Measurements from ENCODE around the gene KDSR.
"Not testable (repeated sequence)": the region's sequence is repeated elsewhere in the genome, so short reads cannot be mapped to it uniquely, and the experiment has no call there.

The KDSR gene

DNA sequence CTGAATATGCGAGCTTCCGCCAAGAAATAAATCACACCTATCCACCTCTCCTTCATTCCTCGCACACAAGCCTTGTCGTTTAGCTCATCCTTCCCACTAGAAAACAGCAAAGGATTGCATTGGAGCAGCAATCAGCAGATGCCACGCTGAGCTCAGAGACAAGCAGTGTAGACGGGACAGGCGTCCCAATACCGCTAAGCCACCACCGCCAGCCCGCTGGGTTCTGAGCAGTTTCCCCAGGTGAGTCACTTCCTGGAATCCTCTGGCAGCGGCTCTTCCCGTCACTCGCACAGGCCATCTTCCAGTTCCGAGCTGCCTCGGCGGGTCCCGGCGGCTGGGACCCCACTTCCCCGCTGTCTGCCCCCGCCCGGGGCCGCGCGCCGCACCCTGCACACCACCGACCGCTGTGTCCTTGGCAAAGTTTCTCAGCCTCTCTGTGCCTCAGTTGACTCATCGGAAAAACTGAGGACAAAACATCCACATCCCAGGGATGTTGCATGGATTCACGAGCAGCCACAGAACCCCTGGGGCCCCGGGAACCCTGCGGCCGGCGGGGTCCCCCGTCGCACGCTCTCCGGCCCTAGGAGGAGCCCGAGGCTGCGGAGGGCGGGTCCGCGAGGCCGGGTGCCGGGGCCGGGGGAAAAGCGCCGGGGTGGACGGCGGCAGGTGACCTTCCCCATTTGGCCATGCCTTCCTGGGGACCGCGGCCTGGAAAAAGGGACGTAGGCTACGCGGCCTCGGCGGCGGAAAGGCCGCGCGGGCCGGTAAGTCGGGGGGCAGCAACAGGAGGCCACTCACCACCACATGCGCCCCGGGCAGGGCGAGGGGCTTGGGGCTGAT lies 573 bp downstream of the KDSR start:
- in situ Hi-C loops (cut with HindIII; ENCODE audit: low sequenced_read_pairs): no loop called here

DNA sequence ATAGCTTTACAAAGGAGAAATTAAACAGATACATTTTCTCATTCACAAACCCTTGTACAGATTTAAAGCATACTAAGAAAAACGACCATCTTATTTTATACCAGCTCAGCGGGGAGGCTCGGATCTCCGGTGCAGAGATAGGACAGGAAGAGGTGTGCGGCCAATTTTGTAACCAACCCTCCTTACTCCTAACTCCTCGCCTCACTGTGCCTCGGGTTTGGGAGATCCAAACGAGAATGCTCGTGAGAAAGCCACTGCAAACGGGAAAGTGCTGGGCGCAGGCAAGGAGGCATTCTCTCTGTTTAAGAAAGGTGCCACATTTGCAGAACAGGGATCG lies 1.2 kb downstream of the KDSR start:
- in situ Hi-C loops (cut with HindIII; ENCODE audit: low sequenced_read_pairs): no loop called here

DNA sequence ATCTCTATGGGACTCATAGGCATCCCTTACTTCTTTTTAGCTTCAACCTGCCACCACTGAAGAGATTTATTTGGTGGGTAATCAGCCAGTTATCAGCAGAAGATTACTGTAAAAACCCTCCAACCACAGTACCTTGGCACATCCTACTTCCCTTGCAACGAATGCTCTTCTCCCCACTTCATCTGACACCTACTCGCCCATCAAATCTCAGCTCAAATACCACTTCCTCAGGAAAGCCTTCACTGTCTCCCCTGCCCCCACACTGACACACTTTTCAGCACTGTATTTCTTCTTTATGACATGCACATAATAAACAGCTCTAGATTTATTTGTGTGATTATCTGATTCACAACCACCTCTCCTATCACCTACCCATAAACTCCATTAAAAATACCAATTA lies 3.1 kb downstream of the KDSR start:
- in situ Hi-C loops (cut with HindIII; ENCODE audit: low sequenced_read_pairs): no loop called here

DNA sequence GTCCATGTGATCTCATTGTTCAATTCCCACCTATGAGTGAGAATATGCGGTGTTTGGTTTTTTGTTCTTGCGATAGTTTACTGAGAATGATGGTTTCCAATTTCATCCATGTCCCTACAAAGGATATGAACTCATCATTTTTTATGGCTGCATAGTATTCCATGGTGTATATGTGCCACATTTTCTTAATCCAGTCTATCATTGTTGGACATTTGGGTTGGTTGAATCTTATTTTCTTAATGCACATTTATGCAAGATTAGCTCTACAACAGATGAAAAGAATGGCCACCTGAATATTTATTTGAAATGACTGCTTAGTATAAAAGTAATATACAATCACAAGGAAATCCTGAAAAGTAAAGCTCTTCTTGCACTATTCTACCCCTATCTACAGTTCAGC lies 3.6 kb downstream of the KDSR start:
- in situ Hi-C loops (cut with HindIII; ENCODE audit: low sequenced_read_pairs): not testable (repeated sequence)

DNA sequence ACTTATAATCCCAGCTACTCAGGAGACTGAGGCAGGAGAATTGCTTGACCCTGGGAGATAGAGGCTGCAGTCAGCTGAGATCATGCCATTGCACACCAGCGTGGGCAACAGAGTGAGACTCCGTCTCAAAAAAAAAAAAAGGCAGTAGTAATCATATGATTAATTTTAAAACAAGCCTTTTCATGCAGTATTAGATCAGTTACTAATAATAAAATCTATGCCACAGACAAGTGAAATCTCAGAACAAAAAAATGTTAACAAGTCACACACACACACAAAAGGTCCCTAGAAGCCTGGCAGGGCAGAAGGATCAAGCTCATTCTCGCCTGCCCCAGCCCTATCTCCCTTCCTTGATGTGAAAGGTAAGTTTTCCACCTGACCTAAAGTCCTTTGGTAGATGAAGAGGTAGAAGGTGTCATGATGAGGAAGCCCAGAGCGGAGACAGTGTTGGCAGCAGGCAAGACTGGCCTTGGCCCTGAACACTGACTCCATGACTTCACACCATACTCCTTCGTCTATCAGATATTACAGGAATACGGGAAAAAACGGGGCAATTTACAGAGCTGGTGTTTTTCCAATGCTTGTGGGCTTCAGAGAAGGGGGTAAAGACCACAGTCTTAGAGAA lies 10.6 kb downstream of the KDSR start:
- in situ Hi-C loops (cut with HindIII; ENCODE audit: low sequenced_read_pairs): no loop called here

DNA sequence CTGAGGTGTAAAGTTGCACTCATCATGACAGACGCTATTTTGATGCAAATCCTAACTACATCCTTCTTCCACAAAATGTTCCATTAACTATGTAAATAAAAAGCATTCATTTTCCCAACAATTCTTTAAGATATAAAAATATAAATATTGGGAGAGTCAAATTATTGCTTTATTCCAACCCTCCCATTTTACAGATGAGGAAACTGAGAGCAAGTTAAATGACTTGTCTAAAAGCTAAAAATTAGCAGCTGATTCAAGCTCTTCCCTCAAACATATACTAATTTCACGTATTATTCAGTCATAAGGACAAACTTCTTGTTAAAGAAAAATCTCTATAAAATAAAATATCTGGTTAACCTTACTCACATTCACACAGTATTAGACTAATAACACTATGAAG lies 16.8 kb downstream of the KDSR start:
- in situ Hi-C loops (cut with HindIII; ENCODE audit: low sequenced_read_pairs): no loop called here

DNA sequence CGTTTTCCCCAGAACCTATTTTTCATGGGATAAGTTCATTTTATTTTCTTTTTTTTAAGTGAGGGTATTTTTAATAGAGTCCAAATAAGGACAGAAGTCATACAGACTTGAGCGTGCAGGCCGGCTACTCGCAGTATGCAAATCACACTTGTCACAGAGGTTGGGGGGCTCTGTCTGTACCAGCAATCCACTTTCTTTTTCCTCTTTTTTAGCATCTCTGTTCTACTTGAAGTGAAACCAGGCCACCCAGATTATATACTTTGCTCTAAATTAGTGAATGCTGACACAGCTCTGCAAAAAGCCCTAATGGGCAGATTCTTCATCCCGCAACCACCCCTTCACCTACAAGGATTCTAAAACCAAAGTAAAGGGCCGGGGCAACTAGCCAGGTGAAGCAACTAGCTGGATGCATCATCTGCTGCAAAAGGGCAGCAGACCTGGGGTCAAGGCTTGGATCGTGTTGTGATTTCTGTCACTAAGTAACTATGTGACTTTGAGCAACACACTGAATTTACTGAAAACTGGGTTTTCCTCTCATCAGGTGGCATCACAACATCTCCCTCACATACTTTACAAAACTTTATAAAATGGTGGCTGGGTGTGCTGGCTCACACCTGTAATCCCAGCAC lies 18.4 kb downstream of the KDSR start:
- in situ Hi-C loops (cut with HindIII; ENCODE audit: low sequenced_read_pairs): no loop called here

DNA sequence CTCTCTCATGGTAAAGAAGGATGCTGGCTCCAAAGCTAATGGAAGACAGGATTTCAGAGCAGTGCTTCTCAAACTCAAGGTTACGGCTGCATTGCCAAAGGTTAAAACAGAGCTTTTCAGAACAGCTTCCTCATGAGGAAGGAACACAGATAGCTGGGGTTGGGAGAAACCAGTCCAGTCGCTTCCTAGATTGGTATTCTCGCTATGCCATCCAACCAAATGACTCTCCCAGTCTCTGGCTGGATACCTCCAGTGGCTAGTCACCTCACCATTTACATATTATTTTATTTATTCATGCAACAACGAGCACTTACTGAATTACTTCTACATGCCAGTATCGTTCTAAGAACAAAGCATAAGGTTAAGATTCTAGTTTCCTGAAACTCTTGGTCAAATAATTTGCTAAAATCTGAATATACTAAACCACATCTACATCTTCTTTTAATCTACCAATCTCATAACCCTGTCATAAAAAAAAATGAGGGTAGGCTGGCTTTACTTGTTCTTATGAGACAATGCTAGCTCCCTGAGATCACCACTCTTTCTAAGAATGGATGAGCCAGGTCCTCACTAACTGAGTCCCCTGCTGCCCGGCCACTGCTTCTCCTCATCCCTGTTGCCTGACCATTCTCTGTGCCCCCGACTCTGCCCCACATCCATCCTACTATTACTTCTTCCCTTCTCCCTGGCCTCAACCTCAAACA lies 20.4 kb downstream of the KDSR start:
- in situ Hi-C loops (cut with HindIII; ENCODE audit: low sequenced_read_pairs): no loop called here

DNA sequence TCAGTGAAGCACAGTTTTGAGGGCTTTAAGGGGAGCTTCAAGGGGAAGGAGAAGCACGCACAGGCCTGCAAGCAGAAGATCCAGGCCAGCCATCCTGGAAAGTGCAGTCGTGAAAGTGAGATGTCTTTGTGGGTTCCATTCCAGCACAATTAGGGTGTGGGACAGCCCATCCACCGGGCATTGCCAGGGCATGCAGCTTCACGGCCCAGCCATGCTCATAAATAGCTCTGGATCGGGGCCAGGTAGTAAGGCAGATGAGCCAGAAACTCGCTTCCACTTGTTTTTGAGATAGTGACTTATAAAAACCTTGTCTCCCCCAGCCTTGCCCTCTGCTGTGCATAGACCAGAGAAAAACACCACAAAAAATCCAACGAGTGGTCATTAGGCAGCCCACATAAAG lies 21.0 kb downstream of the KDSR start:
- in situ Hi-C loops (cut with HindIII; ENCODE audit: low sequenced_read_pairs): no loop called here

DNA sequence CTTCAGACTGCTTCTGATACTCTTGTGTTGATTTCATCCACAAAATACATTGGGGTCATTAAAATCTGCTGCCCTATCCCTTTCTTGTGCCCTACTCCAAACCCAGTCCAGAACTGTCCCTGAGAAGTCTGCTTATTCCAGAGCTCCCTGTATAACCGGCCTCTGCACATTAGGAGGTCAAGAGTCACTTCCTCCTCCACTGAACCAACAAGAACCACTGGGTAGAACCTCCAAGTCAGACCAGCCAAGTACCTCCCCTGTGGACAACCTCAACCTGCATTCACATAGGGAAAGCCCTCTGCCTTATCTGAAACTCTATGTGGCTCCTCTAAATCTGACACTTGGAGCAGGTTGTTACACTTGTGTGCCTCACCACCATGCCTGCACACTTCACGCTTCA lies 22.1 kb downstream of the KDSR start:
- in situ Hi-C loops (cut with HindIII; ENCODE audit: low sequenced_read_pairs): no loop called here

DNA sequence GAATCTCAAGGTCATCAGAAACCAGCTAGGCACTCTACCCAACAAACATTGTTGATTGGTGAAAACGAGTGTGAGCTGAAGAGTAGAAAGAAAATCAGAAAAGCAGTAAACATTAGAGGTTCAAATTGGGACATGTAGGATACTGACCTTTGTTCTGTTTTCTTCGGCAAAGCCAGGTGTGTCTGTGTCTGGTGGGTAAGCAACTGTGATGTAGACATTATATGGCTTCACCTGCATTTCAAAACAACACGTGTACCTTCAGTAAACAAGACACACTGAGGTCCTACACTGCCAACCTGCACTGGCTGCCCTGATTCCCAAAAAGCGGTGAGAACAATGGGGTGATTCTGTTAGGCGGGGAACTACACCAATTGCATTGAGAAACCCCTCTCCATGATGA lies 22.7 kb downstream of the KDSR start:
- in situ Hi-C loops (cut with HindIII; ENCODE audit: low sequenced_read_pairs): no loop called here

DNA sequence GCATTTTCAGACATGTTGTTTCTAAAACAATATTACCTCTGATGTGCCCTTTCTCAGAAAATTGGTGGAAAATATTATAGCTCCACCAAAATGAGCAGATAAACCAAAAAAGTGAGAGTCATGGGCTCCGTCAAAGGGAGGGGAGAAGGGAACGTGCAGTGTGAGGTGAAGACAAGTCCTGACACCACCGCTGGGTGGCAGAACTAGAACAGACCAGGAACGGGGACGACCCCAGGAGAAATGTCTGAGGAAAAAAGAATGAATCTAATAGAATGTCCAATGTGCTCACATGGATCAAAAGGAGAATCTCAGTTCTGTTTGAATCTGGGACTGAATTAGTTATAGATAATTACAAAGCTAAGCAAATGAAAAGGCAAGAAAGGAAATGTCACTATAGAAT lies 24.8 kb downstream of the KDSR start:
- in situ Hi-C loops (cut with HindIII; ENCODE audit: low sequenced_read_pairs): no loop called here

DNA sequence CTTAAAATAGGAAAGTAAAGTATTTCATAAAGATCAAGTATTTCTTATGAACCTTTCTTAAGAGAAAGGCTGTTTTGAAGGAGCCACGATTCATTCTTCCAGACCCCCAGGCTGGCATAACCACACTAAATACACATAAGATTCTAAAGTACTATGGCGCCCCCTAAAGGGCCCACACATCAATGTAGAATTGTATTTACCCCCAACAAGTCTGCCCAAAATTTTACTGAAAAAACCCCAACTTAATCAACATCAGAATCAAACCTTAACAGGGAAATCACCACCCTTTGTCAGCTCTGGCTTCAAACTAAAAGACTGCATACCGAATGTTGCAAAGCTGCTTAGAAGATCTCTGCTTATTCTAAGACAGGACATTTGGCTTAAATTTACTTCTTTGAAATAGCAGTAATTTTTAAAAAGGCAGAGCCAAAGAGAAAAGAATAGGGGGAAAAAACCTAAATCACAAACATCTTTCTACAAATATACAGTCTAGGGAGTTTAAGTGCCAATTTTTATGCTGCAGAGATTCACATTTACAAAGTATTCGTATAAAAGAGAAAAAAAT lies 27.0 kb downstream of the KDSR start:
- in situ Hi-C loops (cut with HindIII; ENCODE audit: low sequenced_read_pairs): no loop called here

DNA sequence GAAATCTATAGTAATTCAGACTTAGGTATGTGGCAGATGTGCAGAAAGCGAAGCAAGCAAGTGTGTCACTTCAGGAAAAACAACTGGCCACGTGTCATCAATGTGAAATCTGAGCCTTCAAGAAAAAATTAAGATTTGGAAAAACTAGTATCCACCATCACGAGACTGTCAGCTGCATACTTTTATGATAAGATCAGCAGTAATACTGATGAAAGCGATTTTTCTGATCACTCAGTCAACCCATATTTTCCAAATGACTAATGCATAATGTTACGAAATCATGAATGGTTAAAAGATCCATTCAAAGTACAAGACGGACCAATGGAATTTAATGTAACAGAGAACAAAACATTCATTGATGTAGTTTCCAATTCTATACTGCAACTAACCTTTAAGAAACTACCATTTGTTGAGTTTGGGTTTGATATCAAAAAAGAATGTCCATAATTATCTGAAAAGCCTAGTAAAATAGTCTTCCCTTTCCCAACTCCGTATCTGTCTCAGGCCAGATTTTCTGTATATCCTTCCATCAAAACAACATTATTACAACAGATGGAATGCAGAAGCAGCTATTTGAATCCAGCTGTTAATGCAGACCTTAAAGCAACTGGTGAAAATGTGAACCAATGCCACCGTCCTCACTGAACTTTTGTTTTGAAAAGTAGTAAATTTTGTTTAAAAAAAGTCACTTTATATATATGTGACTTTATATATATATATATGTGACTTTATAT lies 30.5 kb downstream of the KDSR start:
- in situ Hi-C loops (cut with HindIII; ENCODE audit: low sequenced_read_pairs): no loop called here

DNA sequence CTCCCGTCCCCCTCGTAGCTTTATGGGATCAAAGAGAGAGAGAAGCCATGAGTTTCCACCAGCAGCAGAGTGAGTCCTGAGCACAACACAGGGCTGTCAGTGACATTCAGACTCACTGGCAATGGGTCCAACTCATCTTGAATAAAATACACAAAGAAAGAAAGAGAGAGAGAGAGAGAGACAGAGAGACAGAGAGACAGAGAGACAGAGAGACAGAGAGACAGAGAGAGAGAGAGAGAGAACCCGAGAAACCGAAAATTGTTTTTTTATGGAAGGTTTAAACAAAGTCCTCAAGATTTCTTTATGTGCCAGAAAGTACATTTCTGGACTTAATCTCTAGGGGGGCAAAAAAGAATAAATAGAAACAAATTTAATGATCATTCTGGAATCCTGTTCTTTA lies 35.9 kb downstream of the KDSR start:
- in situ Hi-C loops (cut with HindIII; ENCODE audit: low sequenced_read_pairs): no loop called here

DNA sequence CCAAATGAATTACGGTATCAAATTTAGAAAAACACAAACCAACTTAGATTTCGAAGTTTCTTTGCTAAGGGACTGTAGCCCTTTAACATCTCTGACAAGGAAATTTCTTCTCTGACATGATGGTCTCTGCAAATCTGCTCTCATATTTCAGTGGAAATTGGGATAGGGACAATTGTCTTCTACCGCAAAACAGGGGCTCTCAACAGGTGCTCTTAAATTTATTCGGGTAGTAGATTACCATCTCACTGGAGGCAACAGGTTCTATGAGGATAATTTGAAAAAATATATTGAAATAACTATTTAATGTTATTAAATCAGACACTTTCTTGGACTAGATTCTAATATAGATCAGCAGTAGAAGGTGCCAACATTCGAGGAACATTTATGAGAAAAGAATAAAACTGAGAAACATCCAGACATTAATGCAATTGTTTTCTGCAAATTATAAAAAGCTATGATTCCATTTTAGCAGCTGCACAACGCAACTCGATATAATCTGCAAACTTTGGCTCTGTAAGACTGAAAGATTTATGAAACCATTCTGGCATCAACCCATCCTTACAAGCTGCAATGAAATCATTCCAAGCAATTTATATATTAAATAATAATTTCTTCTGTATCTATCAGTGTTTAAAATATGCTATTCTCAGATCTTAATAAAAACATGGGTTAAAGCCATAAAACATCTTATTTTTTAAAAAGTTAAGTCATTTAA lies 37.4 kb downstream of the KDSR start:
- in situ Hi-C loops (cut with HindIII; ENCODE audit: low sequenced_read_pairs): loop anchor here (5.0 kb wide), 1 partner anchor 312 kb away; no protein-coding TSS in a partner anchor

DNA sequence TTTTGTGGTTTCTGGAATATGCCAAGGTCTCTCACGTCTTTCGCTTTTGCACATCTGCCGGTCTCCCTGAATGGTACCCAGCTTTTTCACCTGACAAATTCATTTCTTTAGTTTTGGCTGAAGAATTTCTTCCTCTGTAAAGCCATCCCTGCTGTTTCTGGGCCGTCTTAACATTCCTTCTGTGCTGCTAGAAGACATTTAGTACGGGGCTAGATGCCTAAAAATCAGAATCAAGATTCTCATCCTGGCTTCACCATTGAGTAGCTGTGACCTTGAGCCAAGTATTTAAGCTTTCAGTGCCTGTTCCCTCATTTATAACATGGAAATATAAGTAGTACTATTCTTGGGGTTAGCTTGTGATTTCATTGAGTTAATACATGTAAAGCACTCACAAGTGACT lies 41.0 kb downstream of the KDSR start:
- in situ Hi-C loops (cut with HindIII; ENCODE audit: low sequenced_read_pairs): loop anchor here (5.0 kb wide), 1 partner anchor 309 kb away; no protein-coding TSS in a partner anchor

DNA sequence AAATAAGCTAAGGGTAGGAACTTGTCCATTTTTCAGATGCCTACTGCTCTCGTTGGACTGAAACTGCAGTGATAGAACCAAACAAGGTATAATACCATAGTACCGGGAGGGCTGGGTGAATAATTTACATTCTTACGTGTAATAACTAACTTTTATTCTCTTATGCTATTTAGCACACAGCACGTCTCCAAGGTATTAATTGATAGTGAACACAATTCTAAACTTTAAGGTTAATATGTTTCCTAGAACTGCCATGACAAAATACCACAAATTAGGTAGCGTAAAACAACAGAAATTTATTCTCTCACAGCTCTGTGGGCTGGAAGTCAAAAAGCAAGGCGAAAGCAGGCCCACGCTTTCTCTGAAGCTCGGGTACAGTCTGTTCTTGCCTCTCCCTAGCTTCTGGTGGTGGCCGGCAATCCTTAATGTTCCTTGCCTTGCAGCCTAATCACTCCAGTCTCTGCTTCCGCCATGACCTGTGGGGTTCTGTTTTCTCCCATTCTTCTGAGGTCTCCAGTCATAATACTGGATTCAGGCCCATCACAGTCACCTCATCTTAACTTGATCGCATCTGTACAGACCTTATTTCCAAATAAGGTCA lies 41.8 kb downstream of the KDSR start:
- in situ Hi-C loops (cut with HindIII; ENCODE audit: low sequenced_read_pairs): loop anchor here (5.0 kb wide), 1 partner anchor 308 kb away; no protein-coding TSS in a partner anchor

DNA sequence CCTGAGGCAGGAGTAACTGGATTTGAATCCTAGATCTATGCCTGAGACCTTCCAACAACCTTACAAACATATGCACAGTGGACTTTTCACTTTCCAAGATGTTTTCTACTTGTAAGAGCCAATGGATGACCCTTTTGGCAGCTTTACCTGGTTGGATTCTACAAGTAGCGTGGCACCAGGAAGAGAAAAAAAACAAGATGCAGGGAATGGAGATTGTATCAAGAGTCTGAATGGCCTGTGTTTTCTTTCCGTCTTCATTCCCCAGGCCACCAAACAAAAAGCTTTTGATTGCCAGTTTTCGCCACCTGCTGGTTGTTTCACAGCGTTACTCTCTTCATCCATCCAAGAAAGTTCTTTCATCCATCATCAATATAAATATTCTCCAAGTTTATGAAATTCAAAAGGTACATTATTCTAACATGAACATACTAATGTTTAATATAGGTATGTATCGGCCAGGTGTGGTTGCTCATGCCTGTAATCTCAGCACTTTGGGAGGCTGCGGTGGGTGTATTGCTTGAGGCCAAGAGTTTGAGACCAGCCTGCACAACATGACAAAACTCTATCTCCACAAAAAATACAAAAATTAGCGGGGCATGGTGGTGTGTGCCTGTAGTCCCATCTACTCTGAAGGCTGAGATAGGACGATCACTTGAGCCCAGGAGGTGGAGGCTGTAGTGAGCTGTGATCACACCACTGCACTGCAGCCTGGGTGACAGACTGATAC lies 43.9 kb downstream of the KDSR start:
- in situ Hi-C loops (cut with HindIII; ENCODE audit: low sequenced_read_pairs): no loop called here
